BLaER1 treated with 17β-estradiol and CSF1 and Interleukin-3, amounts not matched to agents 10 nM and 100 nM (cell line): ENCODE data around the gene RPLP2.

Experiments used
- H3K27ac ChIP-seq, 11 experiments: shearing (Covaris generic); formaldehyde crosslinking; 2 replicates each; pipeline ENCODE4 v1.8.1; 2022
- H3K27me3 ChIP-seq, 11 experiments: shearing (Covaris generic); formaldehyde crosslinking; 2 replicates each; pipeline ENCODE4 v1.8.1; 2022
- H3K36me3 ChIP-seq, 11 experiments: shearing (Covaris generic); formaldehyde crosslinking; 2 replicates each; pipeline ENCODE4 v1.8.1; 2022
- H3K4me1 ChIP-seq, 10 experiments: shearing (Covaris generic); formaldehyde crosslinking; 2 replicates each; pipeline ENCODE4 v1.8.1; 2022
- H3K4me2 ChIP-seq, 11 experiments: shearing (Covaris generic); formaldehyde crosslinking; 2 replicates each; pipeline ENCODE4 v1.8.1; 2022
- H3K4me3 ChIP-seq, 10 experiments: shearing (Covaris generic); formaldehyde crosslinking; 2 replicates each; pipeline ENCODE4 v1.8.1; 2022
- H3K9ac ChIP-seq, 11 experiments: shearing (Covaris generic); formaldehyde crosslinking; 2 replicates each; pipeline ENCODE4 v1.8.1; 2022
- H3K9me3 ChIP-seq, 11 experiments: shearing (Covaris generic); formaldehyde crosslinking; replicated peaks in 1 of 11; 2 replicates each; pipeline ENCODE4 v1.8.1; 2022
- H4K20me1 ChIP-seq, 11 experiments: shearing (Covaris generic); formaldehyde crosslinking; 2 replicates each; pipeline ENCODE4 v1.8.1; 2022
- Cebpa-rat ChIP-seq, 11 experiments: shearing (Covaris generic); IDR thresholded peaks; 2 replicates each; pipeline ENCODE4 v1.8.1; 2022

Gene RPLP2

DNA sequence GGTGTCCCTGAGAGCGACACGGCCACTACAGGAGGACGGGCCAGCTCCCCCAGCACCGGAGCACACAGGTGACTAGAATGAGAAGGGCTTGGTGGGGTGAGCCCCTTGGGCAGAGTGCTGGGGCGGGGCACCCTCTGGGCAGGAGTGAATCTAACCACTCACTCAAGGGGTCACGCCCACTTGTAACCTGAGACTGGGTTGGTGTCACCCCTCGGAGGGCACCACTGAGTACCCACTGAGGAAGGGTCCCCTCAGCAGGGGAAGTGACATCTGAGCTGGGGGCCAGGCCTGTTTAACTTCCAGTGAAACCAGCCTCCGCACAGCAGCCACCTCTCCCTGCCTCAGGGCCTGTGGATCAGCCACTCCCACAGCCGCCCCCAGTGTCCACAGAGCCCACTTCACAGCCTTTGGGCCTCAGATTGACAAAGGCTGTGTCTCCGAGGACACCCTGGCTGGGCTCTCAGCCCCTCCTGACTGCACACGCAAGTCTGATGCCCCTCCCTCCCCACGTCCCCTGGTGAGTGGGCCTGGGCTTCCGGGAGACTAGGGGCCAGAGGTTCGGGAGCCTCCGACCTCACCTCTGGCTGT is 38.1 kb upstream of the RPLP2 start:
- H4K20me1 ChIP-seq: peaks cover 66 to 100% (median 85%) of the 10 kb centered on the region in 11 experiments
- peaks cover 27 to 38% (median 32%) of the 10 kb centered on the region in 10 experiments for H3K4me1 ChIP-seq
- TF ChIP-seq Cebpa-rat (IDR thresholded peaks at IDR 0.05): no peak

DNA sequence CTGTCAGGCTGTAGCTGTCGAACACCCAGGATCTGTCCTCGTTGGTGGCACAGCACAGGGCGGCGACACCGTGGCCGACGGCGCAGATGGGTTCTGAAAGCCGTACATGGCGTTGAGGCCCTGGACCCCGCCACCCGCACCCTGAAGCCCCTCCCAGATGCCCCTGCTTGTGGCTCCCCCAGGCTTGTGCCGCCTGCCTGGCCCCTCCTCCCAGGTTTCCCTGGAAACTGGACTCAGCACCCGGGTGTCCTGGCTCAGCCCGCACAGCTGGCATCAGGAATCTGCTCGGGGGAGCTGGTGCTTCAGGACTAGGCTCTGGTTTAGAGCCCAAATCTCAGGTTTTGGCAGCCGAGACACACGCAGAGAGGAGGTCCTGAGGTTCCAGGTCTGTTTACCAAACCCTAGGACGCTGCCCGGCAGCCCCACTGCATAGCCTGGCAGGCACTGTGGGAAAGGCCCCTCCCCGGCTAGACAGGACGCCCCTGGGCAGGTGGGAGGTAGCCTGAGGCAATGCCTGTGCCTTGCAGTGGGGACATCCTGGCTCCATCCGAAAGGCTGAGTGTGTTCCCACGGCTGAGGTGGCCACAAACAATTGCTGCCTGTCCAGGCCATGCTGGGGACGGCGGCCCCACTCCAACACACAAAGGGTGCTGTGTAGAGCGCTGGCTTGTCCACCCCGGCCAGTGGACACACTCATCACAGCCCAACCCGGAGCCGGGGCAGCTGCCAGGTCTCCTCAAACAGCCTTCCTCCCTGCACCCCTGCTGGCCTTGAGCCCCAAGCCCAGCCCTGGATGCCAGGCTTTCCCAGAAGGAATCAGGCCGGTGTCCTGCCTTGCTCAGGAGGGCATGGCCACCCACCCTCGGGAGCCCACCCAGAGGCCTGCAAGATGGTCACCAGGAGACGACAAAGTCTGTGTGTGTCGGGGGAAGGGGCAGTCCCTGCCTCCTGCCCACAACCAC is 37.1 kb upstream of the RPLP2 start:
- Histone ChIP-seq H3K4me3 (no peak overlapping the region), H3K27ac (no peak overlapping the region; a peak in 1 of 22 replicates), H4K20me1 (peaks cover 57 to 92% (median 77%) of the 10 kb centered on the region in 11 experiments), H3K4me1 (peaks cover 25 to 33% (median 29%) of the 10 kb centered on the region in 10 experiments), H3K4me2 (no peak overlapping the region), H3K36me3 (peaks cover 56 to 77% (median 70%) of the 10 kb centered on the region in 11 experiments), H3K27me3 (no peaks in the 10 kb centered on the region), H3K9ac (peak overlapping the region in 7 of 11 experiments; percentile 33 to 97 (median 63); a peak in 7 of 22 replicates), H3K9me3 (no peaks in the 10 kb centered on the region)
- no peak for TF ChIP-seq Cebpa-rat (IDR thresholded peaks at IDR 0.05)

More for the DNA sequence above, 38.1 kb upstream of the RPLP2 start:
- peaks cover 65 to 87% (median 80%) of the 10 kb centered on the region in 11 experiments for H3K36me3 ChIP-seq
- no peaks in the 10 kb centered on the region for H3K27me3 ChIP-seq
- no peak overlapping the region for H3K4me3 ChIP-seq
- no peaks in the 10 kb centered on the region for H3K9me3 ChIP-seq
- H3K27ac ChIP-seq: no peak overlapping the region
- no peak overlapping the region for H3K4me2 ChIP-seq
- peak overlapping the region in 2 of 11 experiments; percentile 2 to 17; a peak in 1 of 22 replicates for H3K9ac ChIP-seq

- H3K27me3 ChIP-seq: no peaks in the 10 kb centered on the region
- peaks cover 57 to 88% (median 77%) of the 10 kb centered on the region in 11 experiments for H4K20me1 ChIP-seq
- H3K4me2 ChIP-seq: peak overlapping the region in 3 of 11 experiments; percentile 9 to 20 (median 17); a peak in 4 of 22 replicates
- H3K4me3 ChIP-seq: no peak overlapping the region
- peak overlapping the region in 2 of 11 experiments; percentile 11 to 16; a peak in 2 of 22 replicates for H3K27ac ChIP-seq
- TF ChIP-seq Cebpa-rat (IDR thresholded peaks at IDR 0.05): no peak
- H3K36me3 ChIP-seq: peaks cover 56 to 71% (median 67%) of the 10 kb centered on the region in 11 experiments
- H3K9me3 ChIP-seq: no peaks in the 10 kb centered on the region
- H3K9ac ChIP-seq: peak overlapping the region; percentile 33 to 97 (median 57); a peak in 19 of 22 replicates
- peaks cover 31 to 39% (median 34%) of the 10 kb centered on the region in 10 experiments for H3K4me1 ChIP-seq
Observed at GRCh38 chr11:773425-773824, 36.3 kb upstream of the RPLP2 start.

DNA sequence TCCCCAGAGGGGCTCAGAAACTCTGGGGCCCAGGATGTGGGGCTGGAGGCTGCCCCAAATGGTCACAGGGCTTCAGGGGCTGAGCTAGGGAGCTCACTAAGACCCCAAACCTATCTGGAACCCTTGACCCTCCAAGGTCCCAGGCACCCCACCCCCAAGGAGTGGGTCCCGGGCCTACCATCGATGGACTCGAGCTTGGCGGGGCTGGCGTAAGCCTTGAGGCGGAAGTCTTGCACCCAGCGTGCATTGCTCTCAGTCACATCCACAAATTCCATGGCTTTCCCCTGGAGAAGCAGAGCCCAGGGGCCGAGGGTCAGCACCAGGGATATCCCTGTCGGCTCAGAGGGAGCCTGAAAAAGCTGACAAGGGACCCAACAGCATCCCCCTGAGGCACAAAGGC is 35.9 kb upstream of the RPLP2 start:
- Histone ChIP-seq H3K4me1 (peaks cover 35 to 43% (median 38%) of the 10 kb centered on the region in 10 experiments), H3K36me3 (peaks cover 56 to 71% (median 63%) of the 10 kb centered on the region in 11 experiments), H3K9me3 (no peaks in the 10 kb centered on the region), H3K9ac (peak overlapping the region; percentile 33 to 97 (median 57); a peak in 19 of 22 replicates), H3K4me2 (peak overlapping the region in 5 of 11 experiments; percentile 6 to 91 (median 17); a peak in 5 of 22 replicates), H3K4me3 (no peak overlapping the region), H3K27me3 (no peaks in the 10 kb centered on the region), H3K27ac (peak overlapping the region in 2 of 11 experiments; percentile 11 to 16; a peak in 1 of 22 replicates), H4K20me1 (peaks cover 57 to 88% (median 79%) of the 10 kb centered on the region in 11 experiments)
- no peak for TF ChIP-seq Cebpa-rat (IDR thresholded peaks at IDR 0.05)

DNA sequence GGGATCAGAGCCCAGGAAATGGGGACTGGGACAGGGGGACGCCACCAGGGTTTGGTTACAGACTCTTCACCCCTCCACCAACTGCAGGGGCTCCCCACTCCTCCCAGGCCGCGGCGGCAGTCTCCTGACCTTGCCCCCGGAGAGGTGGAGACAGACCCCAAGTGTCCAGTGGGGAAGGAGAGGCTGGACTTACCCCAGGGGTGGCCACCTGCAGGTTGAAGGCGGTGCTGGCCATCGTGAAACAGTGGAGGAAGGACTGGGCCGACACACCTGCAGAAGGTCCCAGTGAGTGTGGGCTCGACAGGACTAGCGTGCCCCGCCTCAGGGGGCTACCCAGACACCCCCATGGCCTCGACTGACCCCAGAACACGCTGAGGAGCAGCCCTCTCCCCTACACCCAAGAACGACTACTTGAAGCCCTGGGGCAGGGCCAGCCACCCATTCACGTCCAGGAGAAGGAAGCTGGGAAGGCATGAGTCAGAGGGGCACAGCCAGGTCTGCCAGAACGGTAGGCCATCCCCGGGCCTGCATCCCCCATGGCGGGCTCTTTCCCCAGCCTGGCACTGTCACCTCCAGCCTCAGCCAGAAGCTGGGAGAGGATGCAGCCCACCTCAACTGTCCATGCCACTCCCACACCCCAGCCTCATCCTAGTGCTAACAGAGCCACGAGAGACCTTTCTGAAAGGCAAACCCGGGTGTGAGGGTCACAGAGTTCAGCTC is 34.7 kb upstream of the RPLP2 start:
- H3K36me3 ChIP-seq: peaks cover 52 to 72% (median 59%) of the 10 kb centered on the region in 11 experiments
- peaks cover 45 to 54% (median 50%) of the 10 kb centered on the region in 10 experiments for H3K4me1 ChIP-seq
- no peak for TF ChIP-seq Cebpa-rat (IDR thresholded peaks at IDR 0.05)
- peak overlapping the region; percentile 82 to 100 (median 94) for H3K4me2 ChIP-seq
- peak overlapping the region in 6 of 11 experiments; percentile 1 to 93 (median 28); a peak in 7 of 22 replicates for H3K27ac ChIP-seq
- no peaks in the 10 kb centered on the region for H3K27me3 ChIP-seq
- peak overlapping the region in 8 of 10 experiments; percentile 21 to 98 (median 90); a peak in 10 of 20 replicates for H3K4me3 ChIP-seq
- peaks cover 57 to 88% (median 82%) of the 10 kb centered on the region in 11 experiments for H4K20me1 ChIP-seq
- no peaks in the 10 kb centered on the region for H3K9me3 ChIP-seq
- peak overlapping the region; percentile 88 to 98 (median 96); a peak in 21 of 22 replicates for H3K9ac ChIP-seq

DNA sequence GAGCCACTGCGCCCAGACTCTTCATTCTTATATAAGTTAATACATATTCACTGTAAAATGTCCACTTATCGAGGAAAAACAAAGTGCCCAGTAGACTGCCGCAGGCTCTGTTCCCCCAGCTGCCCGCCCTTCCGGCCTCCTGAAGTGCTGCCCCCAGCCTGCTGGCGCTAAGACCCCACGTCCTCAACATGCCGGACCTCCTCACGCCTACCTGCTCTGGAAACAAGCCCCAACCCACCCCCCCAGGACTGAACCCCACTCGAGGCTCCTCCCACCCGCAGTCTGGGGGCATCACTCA is 33.6 kb upstream of the RPLP2 start:
- no peaks in the 10 kb centered on the region for H3K27me3 ChIP-seq
- no peak for TF ChIP-seq Cebpa-rat (IDR thresholded peaks at IDR 0.05)
- H3K27ac ChIP-seq: peak overlapping the region; percentile 54 to 95 (median 93); a peak in 21 of 22 replicates
- H3K4me1 ChIP-seq: peaks cover 53 to 65% (median 61%) of the 10 kb centered on the region in 10 experiments
- peaks cover 45 to 85% (median 77%) of the 10 kb centered on the region in 11 experiments for H4K20me1 ChIP-seq
- H3K4me3 ChIP-seq: peak overlapping the region; percentile 67 to 98 (median 90)
- H3K9ac ChIP-seq: peak overlapping the region; percentile 88 to 98 (median 96)
- peaks cover 42 to 67% (median 52%) of the 10 kb centered on the region in 11 experiments for H3K36me3 ChIP-seq
- peak overlapping the region; percentile 82 to 100 (median 94) for H3K4me2 ChIP-seq
- no peaks in the 10 kb centered on the region for H3K9me3 ChIP-seq

DNA sequence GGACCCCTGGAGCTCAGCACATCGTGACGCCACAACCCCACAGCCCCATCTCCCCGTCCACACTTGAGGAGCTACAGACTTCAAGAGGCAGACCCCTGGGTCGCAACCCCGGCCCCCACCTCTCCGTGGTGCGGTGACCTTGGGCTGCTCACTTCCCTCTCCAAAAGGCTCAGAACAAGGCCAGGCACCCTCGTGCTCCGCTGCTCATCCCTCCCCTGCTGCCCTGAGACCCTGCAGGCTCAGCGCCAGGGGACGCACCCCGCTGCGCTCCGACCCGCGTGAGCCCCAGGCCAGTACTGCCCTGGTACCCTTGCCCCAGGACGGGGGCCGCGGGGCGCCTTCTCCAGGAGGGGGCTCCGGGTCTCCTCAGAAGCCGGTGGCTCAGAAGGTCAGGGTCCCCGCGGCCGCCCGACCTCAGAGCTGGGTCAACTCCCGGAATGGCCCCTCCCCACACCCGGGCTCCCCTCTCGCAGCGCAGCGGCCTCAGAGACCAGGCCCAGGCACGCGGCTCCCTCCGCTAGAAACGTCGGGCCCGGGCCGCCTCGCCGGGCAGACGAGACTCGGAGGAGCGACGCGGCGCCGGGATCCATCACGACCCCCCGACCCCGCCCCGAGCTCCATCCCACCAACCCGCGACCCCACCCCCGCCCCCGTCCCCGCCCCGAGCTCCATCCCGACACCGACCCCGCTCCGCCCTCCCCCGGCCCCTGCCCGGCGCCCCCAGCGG is 33.0 kb upstream of the RPLP2 start:
- Histone ChIP-seq H3K27me3 (no peaks in the 10 kb centered on the region), H3K4me1 (peaks cover 55 to 69% (median 64%) of the 10 kb centered on the region in 10 experiments), H3K36me3 (peaks cover 37 to 62% (median 47%) of the 10 kb centered on the region in 11 experiments), H3K27ac (peak overlapping the region; percentile 54 to 95 (median 93)), H3K9ac (peak overlapping the region; percentile 88 to 98 (median 96)), H4K20me1 (peaks cover 42 to 85% (median 72%) of the 10 kb centered on the region in 11 experiments), H3K4me3 (peak overlapping the region; percentile 67 to 98 (median 90)), H3K9me3 (no peaks in the 10 kb centered on the region), H3K4me2 (peak overlapping the region; percentile 82 to 100 (median 97))
- TF ChIP-seq Cebpa-rat (IDR thresholded peaks at IDR 0.05): no peak
